Keratinocyte (primary cell): ENCODE data around the gene BAHD1. TPM values are rescaled to one million over a fixed set of nuclear protein-coding genes. Genes with fewer than 3 reads are reported as not detected.

Experiments used
- DNase-seq: peaks from one replicate; pipeline ENCODE4 v3.0.0-alpha.2; 2011; ENCODE audit warnings: low read depth, missing footprints, low spot score
- FAIRE-seq: peaks from 2 replicates; lab custom pipeline; 2011; peaks lifted over from hg19 to GRCh38; lab: Jason Lieb, UNC
- H2AFZ ChIP-seq: 2 replicates; pipeline ENCODE4 v1.6.0; 2012; ENCODE audit warnings: low read length, control low read depth, inconsistent platforms; ENCODE audit not compliant: control insufficient read depth
- H3K27ac ChIP-seq: 2 replicates; pipeline ENCODE4 v1.5.1; 2011; ENCODE audit warnings: low read length; ENCODE audit not compliant: control insufficient read depth, insufficient read depth
- H3K27me3 ChIP-seq: 3 replicates; pipeline ENCODE4 v1.6.0; 2011; ENCODE audit warnings: low read length; ENCODE audit not compliant: control insufficient read depth, insufficient read depth; ENCODE audit errors: extremely low read depth
- H3K36me3 ChIP-seq, 2 experiments: 2 replicates in 1 of 2; 3 replicates in 1 of 2; pipeline ENCODE4 v1.5.1; 2011; ENCODE audit warnings: low read length in 2 of 2, mild to moderate bottlenecking in 1 of 2; ENCODE audit not compliant: control insufficient read depth in 2 of 2, insufficient read depth in 2 of 2; ENCODE audit errors: extremely low read depth in 1 of 2
- H3K4me1 ChIP-seq: 3 replicates; pipeline ENCODE4 v1.5.1; 2011; ENCODE audit warnings: low read length; ENCODE audit not compliant: control insufficient read depth, insufficient read depth; ENCODE audit errors: extremely low read depth
- H3K4me2 ChIP-seq: 3 replicates; pipeline ENCODE4 v1.6.0; 2011; ENCODE audit warnings: low read depth, low read length; ENCODE audit not compliant: control insufficient read depth, insufficient read depth; ENCODE audit errors: extremely low read depth
- H3K4me3 ChIP-seq, 3 experiments: fragments of 200-600 bp in 1 of 3; sonication (generic) in 1 of 3; 2 replicates in 2 of 3; 3 replicates in 1 of 3; pipeline ENCODE4 v1.5.1; 2011 to 2016; ENCODE audit warnings: low read length in 3 of 3, mild to moderate bottlenecking in 3 of 3, control low read depth in 2 of 3, inconsistent platforms in 1 of 3, low read depth in 1 of 3, mixed read lengths in 1 of 3, mixed run types in 1 of 3, moderate library complexity in 1 of 3; ENCODE audit not compliant: control insufficient read depth in 2 of 3, insufficient read depth in 2 of 3; ENCODE audit errors: extremely low read depth in 1 of 3
- H3K79me2 ChIP-seq: 2 replicates; pipeline ENCODE4 v1.6.0; 2012; ENCODE audit warnings: low read length; ENCODE audit not compliant: control insufficient read depth, insufficient read depth
- H3K9ac ChIP-seq: 3 replicates; pipeline ENCODE4 v1.6.0; 2011; ENCODE audit warnings: low read length; ENCODE audit not compliant: control insufficient read depth, insufficient read depth; ENCODE audit errors: extremely low read depth
- H3K9me1 ChIP-seq: 3 replicates; pipeline ENCODE4 v1.6.0; 2011; ENCODE audit warnings: low read length; ENCODE audit not compliant: control insufficient read depth, insufficient read depth; ENCODE audit errors: extremely low read depth
- H3K9me3 ChIP-seq: 2 replicates; pipeline ENCODE4 v1.5.1; 2012; ENCODE audit warnings: low read depth, low read length; ENCODE audit not compliant: control insufficient read depth
- H4K20me1 ChIP-seq: 3 replicates; pipeline ENCODE4 v1.6.0; 2011; ENCODE audit warnings: low read length; ENCODE audit not compliant: control insufficient read depth, insufficient read depth; ENCODE audit errors: extremely low read depth
- EZH2 ChIP-seq: IDR thresholded peaks from one replicate; pipeline ENCODE4 v1.6.1; 2012; ENCODE audit warnings: inconsistent platforms, mild to moderate bottlenecking, low read length, moderate library complexity
- dilution Hi-C: fragments of 300-500 bp; cut with MboI; formaldehyde crosslinking; loops from one replicate; pipeline ENCODE4 v1.7.0; 2020; ENCODE audit warnings: low sequenced_read_pairs; ENCODE audit not compliant: extremely low pct_ligation_motif_present
- polyA plus RNA-seq, 5 experiments: library from polyadenylated mRNA; depleted of rRNA in 3 of 5; stranded (reverse) in 3 of 5; stranded (forward) in 1 of 5; unstranded in 1 of 5; fragments of >200 nt; gene quantifications; 1 replicate in 1 of 5; 2 replicates in 3 of 5; 3 replicates in 1 of 5; pipeline versions ENCODE4 v1.2.1 to v1.2.3, GENCODE V29; 2011 to 2012; ENCODE audit warnings: missing spikeins in 2 of 5, low read depth in 1 of 5, low replicate concordance in 1 of 5
- TF ChIP-seq, protein P1 (sequence below), 3 experiments: IDR thresholded peaks in 1 of 3; conservative IDR thresholded peaks in 1 of 3; optimal IDR thresholded peaks in 1 of 3; 2 replicates in 2 of 3; 3 replicates in 1 of 3; pipeline versions ENCODE3 to v1.5.1; 2011; ENCODE audit warnings: low read length in 3 of 3, mild to moderate bottlenecking in 3 of 3, moderate library complexity in 2 of 3, control low read depth in 1 of 3, inconsistent platforms in 1 of 3; ENCODE audit not compliant: insufficient read depth in 2 of 3; ENCODE audit errors: extremely low read depth in 1 of 3

The BAHD1 gene
- polyA plus RNA-seq, 1 donor (not counting 4 experiments of a cell fraction or from before 2014, with no cell fraction given) = 4.8 TPM

DNA sequence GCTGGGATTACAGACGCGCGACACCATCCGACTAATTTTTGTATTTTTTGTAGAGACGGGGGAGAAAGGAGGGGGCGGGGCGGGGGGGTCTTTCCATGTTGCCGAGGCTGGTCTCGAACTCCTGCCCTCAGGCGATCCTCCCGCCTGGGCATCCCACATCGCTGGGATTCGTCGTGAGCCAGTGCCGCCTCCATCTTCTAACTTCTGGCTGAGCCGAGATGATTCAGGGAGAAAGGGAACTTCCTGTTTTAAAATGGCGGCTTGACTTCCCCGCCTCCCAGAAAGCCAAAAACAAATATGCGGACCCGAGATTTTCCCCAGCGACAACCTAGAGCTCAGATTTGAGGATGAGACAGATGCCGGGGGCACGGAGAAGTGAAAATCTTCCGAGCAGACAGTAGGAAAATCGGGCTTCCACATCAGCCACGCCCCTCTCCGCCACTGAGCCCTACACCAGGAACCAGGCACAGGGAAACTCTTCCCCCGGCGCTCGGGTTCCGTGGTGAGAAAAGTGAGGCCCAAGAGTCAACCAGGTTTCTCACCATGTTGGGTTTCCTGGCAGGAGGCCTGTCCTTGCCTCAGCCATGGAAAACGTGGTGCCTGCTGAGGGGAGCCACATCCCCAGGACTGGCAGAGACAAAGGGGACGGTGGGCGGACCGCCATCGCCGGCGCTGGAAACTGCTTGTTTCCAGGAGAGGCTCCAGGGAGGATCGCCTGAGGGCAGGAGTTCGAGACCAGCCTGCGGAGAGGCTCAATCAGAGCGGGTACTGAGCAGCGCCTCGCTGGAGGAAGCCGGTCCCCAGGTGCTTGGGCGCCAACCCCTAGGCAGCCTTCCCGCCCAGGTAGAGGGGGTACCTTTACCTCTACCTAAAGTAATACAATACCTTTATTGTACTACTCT is 48.8 kb downstream of the BAHD1 start:
- no peak for DNase-seq
- no peak for FAIRE-seq
- Histone ChIP-seq H3K4me1 (peaks cover 13% of the 10 kb centered on the region), H3K27me3 (no peaks in the 10 kb centered on the region), H3K4me3 (no peak overlapping the region), H3K9ac (no peak overlapping the region), H2AFZ (no peak overlapping the region), H3K9me1 (no peaks in the 10 kb centered on the region), H3K36me3 (no peaks in the 10 kb centered on the region), H3K27ac (no peak overlapping the region), H3K79me2 (no peaks in the 10 kb centered on the region), H4K20me1 (no peaks in the 10 kb centered on the region), H3K4me2 (no peak overlapping the region), H3K9me3 (no peaks in the 10 kb centered on the region)
- dilution Hi-C loops = no loop called here
- TF ChIP-seq EZH2 = no peak
- TF ChIP-seq, protein P1, sequence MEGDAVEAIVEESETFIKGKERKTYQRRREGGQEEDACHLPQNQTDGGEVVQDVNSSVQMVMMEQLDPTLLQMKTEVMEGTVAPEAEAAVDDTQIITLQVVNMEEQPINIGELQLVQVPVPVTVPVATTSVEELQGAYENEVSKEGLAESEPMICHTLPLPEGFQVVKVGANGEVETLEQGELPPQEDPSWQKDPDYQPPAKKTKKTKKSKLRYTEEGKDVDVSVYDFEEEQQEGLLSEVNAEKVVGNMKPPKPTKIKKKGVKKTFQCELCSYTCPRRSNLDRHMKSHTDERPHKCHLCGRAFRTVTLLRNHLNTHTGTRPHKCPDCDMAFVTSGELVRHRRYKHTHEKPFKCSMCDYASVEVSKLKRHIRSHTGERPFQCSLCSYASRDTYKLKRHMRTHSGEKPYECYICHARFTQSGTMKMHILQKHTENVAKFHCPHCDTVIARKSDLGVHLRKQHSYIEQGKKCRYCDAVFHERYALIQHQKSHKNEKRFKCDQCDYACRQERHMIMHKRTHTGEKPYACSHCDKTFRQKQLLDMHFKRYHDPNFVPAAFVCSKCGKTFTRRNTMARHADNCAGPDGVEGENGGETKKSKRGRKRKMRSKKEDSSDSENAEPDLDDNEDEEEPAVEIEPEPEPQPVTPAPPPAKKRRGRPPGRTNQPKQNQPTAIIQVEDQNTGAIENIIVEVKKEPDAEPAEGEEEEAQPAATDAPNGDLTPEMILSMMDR (optimal IDR thresholded peaks at IDR 0.05 in 1 of 3, IDR thresholded peaks at IDR 0.05 in 1 of 3, conservative IDR thresholded peaks at IDR 0.05 in 1 of 3; ENCODE audit: extremely low read depth in 1 of 3, insufficient read depth in 2 of 3, low read length in 3 of 3) = no peak

DNA sequence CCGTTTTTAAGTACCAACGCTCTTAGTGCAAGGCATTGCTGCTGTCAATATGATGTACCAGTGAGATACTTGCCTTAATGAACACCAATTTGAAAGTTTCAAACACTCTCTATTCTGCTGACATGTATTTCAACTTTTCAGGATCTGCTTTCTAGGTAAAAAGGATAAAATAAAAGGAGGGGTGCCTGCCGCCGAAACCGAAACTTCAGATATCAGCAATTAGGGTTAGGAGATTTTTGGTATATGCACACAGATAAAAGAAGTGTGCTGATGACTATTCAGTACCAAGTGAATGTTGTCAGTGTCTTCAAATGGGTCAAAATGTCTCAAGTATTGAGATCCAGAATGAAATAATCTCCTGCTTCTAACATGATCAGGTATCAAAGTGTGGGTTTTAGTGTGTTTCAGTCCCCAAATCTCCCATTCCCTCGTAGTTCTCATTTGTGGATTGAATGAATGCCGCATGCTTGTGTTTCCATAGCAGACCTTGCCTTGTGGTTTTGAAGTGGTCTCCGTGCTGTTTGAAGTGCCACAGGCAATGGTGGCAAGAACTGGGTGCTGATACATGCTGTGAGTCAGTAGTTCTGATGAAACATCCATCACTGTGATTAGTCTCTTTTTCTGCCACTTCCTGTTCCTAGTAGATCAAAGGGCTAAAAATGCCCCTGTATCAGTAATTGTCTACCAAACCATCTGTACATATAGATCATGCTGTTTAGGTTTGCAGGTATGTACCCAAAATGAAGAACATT is 52.5 kb downstream of the BAHD1 start:
- FAIRE-seq (peak; percentile 72), DNase-seq (peak; percentile 32)
- Histone ChIP-seq H3K4me1 (peaks cover 13% of the 10 kb centered on the region), H3K36me3 (no peaks in the 10 kb centered on the region), H3K27ac (no peak overlapping the region), H3K4me2 (peak overlapping the region; percentile 42), H3K27me3 (no peaks in the 10 kb centered on the region), H3K79me2 (no peaks in the 10 kb centered on the region), H3K9me1 (no peaks in the 10 kb centered on the region), H3K9me3 (no peaks in the 10 kb centered on the region), H2AFZ (no peak overlapping the region), H4K20me1 (no peaks in the 10 kb centered on the region), H3K4me3 (no peak overlapping the region), H3K9ac (no peak overlapping the region)
- TF ChIP-seq EZH2 = no peak
- TF ChIP-seq, protein P1 (optimal IDR thresholded peaks at IDR 0.05 in 1 of 3, IDR thresholded peaks at IDR 0.05 in 1 of 3, conservative IDR thresholded peaks at IDR 0.05 in 1 of 3; ENCODE audit: extremely low read depth in 1 of 3, insufficient read depth in 2 of 3, low read length in 3 of 3) = no peak
- dilution Hi-C loops = no loop called here
